ENCODE data around the gene XRCC2. TPM values are rescaled to one million over a fixed set of nuclear protein-coding genes. Genes with fewer than 3 reads are reported as not detected.

The XRCC2 gene
- total and polyA plus RNA-seq, 2 donors, result 0.64 to 6.3 TPM

DNA sequence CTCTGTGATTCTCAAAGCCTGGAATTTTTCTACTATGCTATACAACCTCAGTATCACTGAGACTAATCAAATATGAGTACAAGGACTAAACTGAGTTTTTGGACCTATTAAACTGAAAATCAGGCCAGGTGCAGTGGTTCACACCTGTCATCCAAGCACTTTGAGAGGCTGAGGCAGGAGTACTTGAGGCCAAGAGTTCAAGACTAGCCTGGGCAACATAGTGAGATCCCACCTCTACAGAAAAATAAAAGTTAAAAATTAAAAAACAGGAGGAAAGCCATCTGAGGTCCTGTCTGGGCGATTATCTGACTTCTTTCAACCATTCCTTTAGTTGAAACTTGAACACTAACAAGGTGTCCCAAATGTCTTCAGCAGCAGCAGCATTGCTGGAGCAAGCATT is 7.0 kb downstream of the XRCC2 start:
- H3K4me3 ChIP-seq (ENCODE audit: low read length in 2 of 2), result no peak overlapping the region
- no peaks in the 10 kb centered on the region for H3K27me3 ChIP-seq (ENCODE audit: control insufficient read depth in 2 of 2, insufficient read depth in 1 of 2, low read length in 1 of 2)
- no peaks in the 10 kb centered on the region for H3K4me1 ChIP-seq (ENCODE audit: control insufficient read depth in 2 of 2, insufficient read depth in 2 of 2, low read length in 2 of 2)
- H3K36me3 ChIP-seq (ENCODE audit: control insufficient read depth in 2 of 2, insufficient read depth in 2 of 2, low read length in 1 of 2), result peaks cover 0 to 5% of the 10 kb centered on the region in 2 donors
- no peak overlapping the region for H3K27ac ChIP-seq (ENCODE audit: low read depth in 1 of 2, low read length in 1 of 2)
- H3K9me3 ChIP-seq (ENCODE audit: control insufficient read depth in 2 of 2, insufficient read depth in 1 of 2, low read length in 1 of 2), result no peaks in the 10 kb centered on the region
- DNase-seq (ENCODE audit: low read depth in 6 of 9, low spot score in 9 of 9), result no peak
- WGBS, result 98% methylated on average over 1 of the region's 1 CpG

DNA sequence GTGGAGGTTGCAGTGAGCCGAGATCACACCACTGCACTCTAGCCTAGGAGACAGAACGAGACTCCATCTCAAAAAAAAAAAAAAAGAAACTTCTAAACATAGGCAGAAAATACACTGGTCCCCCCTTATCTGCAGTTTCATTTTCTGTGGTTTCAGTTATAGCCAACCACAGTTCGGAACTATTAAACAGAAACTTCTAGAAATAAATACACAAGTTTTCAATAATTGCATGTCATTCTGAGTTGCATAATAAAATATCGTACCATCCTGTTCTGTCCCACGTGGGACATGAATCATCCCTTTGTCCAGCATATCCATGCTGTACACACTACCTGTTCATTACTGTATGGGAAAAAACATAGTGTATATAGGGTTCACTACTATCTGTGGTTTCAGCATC is 8.0 kb downstream of the XRCC2 start:
- Histone ChIP-seq H3K4me1 (ENCODE audit: control insufficient read depth in 2 of 2, insufficient read depth in 2 of 2, low read length in 2 of 2) (no peaks in the 10 kb centered on the region), H3K27ac (ENCODE audit: low read depth in 1 of 2, low read length in 1 of 2) (no peak overlapping the region), H3K4me3 (ENCODE audit: low read length in 2 of 2) (no peak overlapping the region), H3K9me3 (ENCODE audit: control insufficient read depth in 2 of 2, insufficient read depth in 1 of 2, low read length in 1 of 2) (no peaks in the 10 kb centered on the region), H3K27me3 (ENCODE audit: control insufficient read depth in 2 of 2, insufficient read depth in 1 of 2, low read length in 1 of 2) (no peaks in the 10 kb centered on the region), H3K36me3 (ENCODE audit: control insufficient read depth in 2 of 2, insufficient read depth in 2 of 2, low read length in 1 of 2) (peaks cover 0 to 5% of the 10 kb centered on the region in 2 donors)
- 84% methylated on average over 5 of the region's 5 CpGs for WGBS
- DNase-seq (ENCODE audit: low read depth in 6 of 9, low spot score in 9 of 9), result no peak

DNA sequence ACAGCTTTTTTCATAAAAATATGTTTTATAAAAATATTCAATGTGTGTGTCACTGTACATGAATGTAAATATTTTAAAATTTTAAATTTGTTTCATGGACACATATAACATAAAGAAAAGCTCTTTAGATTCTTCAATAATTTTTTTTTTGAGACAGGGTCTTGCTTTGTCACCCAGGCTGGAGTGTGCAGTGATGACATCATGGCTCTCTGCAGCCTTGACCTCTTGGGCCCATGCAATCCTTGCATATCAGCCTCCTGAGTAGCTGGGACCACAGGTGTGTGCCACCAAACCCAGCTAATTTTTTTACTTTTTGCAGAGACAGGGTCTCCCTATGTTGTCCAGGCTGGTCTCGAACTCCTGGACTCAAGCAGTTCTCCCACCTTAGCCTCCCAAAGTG is 9.9 kb downstream of the XRCC2 start:
- WGBS, result 100% methylated on average over 1 of the region's 1 CpG
- peaks cover 0 to 8% of the 10 kb centered on the region in 2 donors for H3K36me3 ChIP-seq (ENCODE audit: control insufficient read depth in 2 of 2, insufficient read depth in 2 of 2, low read length in 1 of 2)
- H3K27ac ChIP-seq (ENCODE audit: low read depth in 1 of 2, low read length in 1 of 2), result no peak overlapping the region
- H3K4me3 ChIP-seq (ENCODE audit: low read length in 2 of 2), result no peak overlapping the region
- H3K9me3 ChIP-seq (ENCODE audit: control insufficient read depth in 2 of 2, insufficient read depth in 1 of 2, low read length in 1 of 2), result no peaks in the 10 kb centered on the region
- no peak for DNase-seq (ENCODE audit: low read depth in 6 of 9, low spot score in 9 of 9)
- H3K27me3 ChIP-seq (ENCODE audit: control insufficient read depth in 2 of 2, insufficient read depth in 1 of 2, low read length in 1 of 2), result no peaks in the 10 kb centered on the region
- no peaks in the 10 kb centered on the region for H3K4me1 ChIP-seq (ENCODE audit: control insufficient read depth in 2 of 2, insufficient read depth in 2 of 2, low read length in 2 of 2)

DNA sequence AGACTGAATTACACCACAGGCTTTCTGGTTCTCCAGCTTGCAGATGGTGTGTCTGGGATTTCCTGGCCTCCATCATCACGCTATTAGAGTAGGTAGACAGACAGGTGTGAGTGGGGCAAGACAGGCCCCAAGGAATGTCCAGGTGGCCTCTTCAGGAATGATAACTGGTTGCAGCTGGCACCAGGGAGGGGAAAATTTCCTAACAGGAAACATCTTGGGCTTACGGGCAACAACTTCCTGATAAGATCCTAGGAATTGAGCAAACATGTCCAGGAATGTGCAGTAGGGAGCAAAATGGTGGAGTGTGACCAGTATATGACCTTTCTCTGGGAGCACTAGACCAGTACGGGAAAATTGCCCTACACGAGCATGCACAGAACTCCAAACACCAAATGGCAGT is 11.3 kb downstream of the XRCC2 start:
- no peak overlapping the region for H3K27ac ChIP-seq (ENCODE audit: low read depth in 1 of 2, low read length in 1 of 2)
- WGBS, result 85% methylated on average over 4 of the region's 4 CpGs

DNA sequence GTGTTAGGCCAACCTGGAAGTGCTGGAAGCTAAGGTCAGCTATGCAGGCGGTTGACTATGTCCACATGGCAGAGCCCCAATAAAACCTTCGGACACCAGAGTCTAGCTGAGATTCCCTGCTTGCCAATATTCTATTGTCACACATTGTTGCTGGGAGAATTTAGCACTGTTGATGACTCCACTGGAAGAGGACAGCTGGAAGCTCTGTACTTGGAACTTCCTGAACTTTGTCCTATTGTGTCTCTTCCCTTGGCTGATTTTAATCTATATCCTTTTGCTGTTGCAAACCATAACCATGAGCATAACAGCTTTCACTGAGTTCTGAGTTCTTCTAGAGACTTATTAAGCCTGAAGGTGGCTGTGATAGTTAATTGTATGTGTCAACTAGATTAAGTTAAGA is 12.0 kb downstream of the XRCC2 start:
- WGBS, result over 99% methylated on average over 2 of the region's 2 CpGs
- Histone ChIP-seq H3K27me3 (ENCODE audit: control insufficient read depth in 2 of 2, insufficient read depth in 1 of 2, low read length in 1 of 2) (no peaks in the 10 kb centered on the region), H3K27ac (ENCODE audit: low read depth in 1 of 2, low read length in 1 of 2) (no peak overlapping the region), H3K9me3 (ENCODE audit: control insufficient read depth in 2 of 2, insufficient read depth in 1 of 2, low read length in 1 of 2) (no peaks in the 10 kb centered on the region), H3K36me3 (ENCODE audit: control insufficient read depth in 2 of 2, insufficient read depth in 2 of 2, low read length in 1 of 2) (peaks cover 0 to 10% of the 10 kb centered on the region in 2 donors), H3K4me1 (ENCODE audit: control insufficient read depth in 2 of 2, insufficient read depth in 2 of 2, low read length in 2 of 2) (no peaks in the 10 kb centered on the region), H3K4me3 (ENCODE audit: low read length in 2 of 2) (no peak overlapping the region)
- no peak for DNase-seq (ENCODE audit: low read depth in 6 of 9, low spot score in 9 of 9)

More for the DNA sequence above, 11.3 kb downstream of the XRCC2 start:
- H3K4me1 ChIP-seq (ENCODE audit: control insufficient read depth in 2 of 2, insufficient read depth in 2 of 2, low read length in 2 of 2), result no peaks in the 10 kb centered on the region
- H3K27me3 ChIP-seq (ENCODE audit: control insufficient read depth in 2 of 2, insufficient read depth in 1 of 2, low read length in 1 of 2), result no peaks in the 10 kb centered on the region
- H3K36me3 ChIP-seq (ENCODE audit: control insufficient read depth in 2 of 2, insufficient read depth in 2 of 2, low read length in 1 of 2), result peaks cover 0 to 9% of the 10 kb centered on the region in 2 donors
- no peak for DNase-seq (ENCODE audit: low read depth in 6 of 9, low spot score in 9 of 9)
- H3K9me3 ChIP-seq (ENCODE audit: control insufficient read depth in 2 of 2, insufficient read depth in 1 of 2, low read length in 1 of 2), result no peaks in the 10 kb centered on the region
- H3K4me3 ChIP-seq (ENCODE audit: low read length in 2 of 2), result no peak overlapping the region

DNA sequence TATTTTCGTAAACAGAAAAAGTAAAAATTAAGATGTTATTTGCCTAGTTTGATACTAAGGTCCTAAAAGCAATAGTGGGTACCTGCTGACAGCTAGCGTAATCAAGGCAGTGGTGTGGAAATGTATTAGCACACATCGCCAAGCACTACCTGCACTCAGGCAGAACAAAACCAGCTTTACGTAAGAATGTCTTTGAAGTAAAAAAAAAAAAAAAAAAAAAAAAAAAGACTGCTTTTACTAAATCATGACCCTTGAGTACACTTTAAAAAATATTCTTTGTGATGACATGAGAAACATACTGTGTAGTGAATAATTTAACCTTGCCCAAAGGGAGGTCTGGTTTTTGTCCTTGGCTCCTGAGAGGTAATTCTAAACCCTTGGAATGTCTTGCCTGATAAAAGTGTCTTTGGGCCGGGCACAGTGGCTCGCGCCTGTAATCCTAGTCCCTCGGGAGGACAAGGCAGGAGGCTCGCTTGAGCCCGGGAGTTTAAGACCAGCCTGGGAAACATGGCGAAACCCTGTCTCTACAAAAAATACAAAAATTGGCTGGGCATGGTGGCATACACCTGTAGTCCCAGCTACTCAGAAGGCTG is 12.7 kb downstream of the XRCC2 start:
- H3K27ac ChIP-seq (ENCODE audit: low read depth in 1 of 2, low read length in 1 of 2), result no peak overlapping the region
- H3K9me3 ChIP-seq (ENCODE audit: control insufficient read depth in 2 of 2, insufficient read depth in 1 of 2, low read length in 1 of 2), result no peaks in the 10 kb centered on the region
- H3K4me1 ChIP-seq (ENCODE audit: control insufficient read depth in 2 of 2, insufficient read depth in 2 of 2, low read length in 2 of 2), result no peaks in the 10 kb centered on the region
- H3K36me3 ChIP-seq (ENCODE audit: control insufficient read depth in 2 of 2, insufficient read depth in 2 of 2, low read length in 1 of 2), result peaks cover 0 to 13% of the 10 kb centered on the region in 2 donors
- no peak for DNase-seq (ENCODE audit: low read depth in 6 of 9, low spot score in 9 of 9)
- 96% methylated on average over 11 of the region's 11 CpGs for WGBS
- H3K4me3 ChIP-seq (ENCODE audit: low read length in 2 of 2), result no peak overlapping the region
- H3K27me3 ChIP-seq (ENCODE audit: control insufficient read depth in 2 of 2, insufficient read depth in 1 of 2, low read length in 1 of 2), result no peaks in the 10 kb centered on the region

DNA sequence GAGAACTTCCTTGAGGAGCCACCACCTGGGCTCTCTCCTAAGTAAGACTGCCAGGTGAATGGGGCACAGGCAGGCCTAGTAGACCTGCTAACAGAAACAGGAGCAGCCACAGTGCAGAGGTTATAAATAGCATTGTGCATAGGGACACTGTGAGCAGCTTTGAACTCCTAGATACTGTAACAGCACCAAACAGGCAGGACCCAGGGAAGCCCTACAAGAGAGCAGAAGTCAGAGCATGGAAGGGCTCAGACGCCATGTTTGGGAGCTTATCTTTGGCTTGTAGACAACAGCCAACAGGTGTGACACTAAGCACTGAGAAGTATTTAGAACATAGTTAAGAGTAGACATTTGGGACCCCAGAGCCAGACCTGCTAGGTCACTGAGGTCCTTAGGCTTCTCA is 14.5 kb downstream of the XRCC2 start:
- no peak overlapping the region for H3K4me3 ChIP-seq (ENCODE audit: low read length in 2 of 2)
- peaks cover 0 to 13% of the 10 kb centered on the region in 2 donors for H3K36me3 ChIP-seq (ENCODE audit: control insufficient read depth in 2 of 2, insufficient read depth in 2 of 2, low read length in 1 of 2)
- 94% methylated on average over 1 of the region's 1 CpG for WGBS
- no peak for DNase-seq (ENCODE audit: low read depth in 6 of 9, low spot score in 9 of 9)
- no peaks in the 10 kb centered on the region for H3K4me1 ChIP-seq (ENCODE audit: control insufficient read depth in 2 of 2, insufficient read depth in 2 of 2, low read length in 2 of 2)
- no peak overlapping the region for H3K27ac ChIP-seq (ENCODE audit: low read depth in 1 of 2, low read length in 1 of 2)
- no peaks in the 10 kb centered on the region for H3K27me3 ChIP-seq (ENCODE audit: control insufficient read depth in 2 of 2, insufficient read depth in 1 of 2, low read length in 1 of 2)
- no peaks in the 10 kb centered on the region for H3K9me3 ChIP-seq (ENCODE audit: control insufficient read depth in 2 of 2, insufficient read depth in 1 of 2, low read length in 1 of 2)

DNA sequence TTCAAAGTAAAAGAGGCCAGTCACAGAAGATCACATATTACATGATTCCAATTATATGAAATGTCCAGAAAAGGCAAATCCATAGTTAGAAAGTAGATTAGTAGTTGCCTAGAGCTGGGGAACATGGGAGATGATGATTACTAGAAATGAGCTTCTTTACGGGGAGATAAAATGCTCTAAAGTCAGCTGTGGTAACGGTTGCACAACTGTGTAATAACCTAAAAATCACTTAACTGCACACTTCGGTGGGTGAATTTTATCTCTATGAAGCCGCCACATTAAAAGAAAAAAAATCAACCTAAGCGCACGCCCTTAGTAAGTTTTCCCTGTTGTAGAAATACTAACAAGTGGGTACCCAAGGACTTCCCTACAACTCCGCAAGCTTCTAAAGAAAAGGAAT is 15.9 kb downstream of the XRCC2 start:
- Histone ChIP-seq H3K4me1 (ENCODE audit: control insufficient read depth in 2 of 2, insufficient read depth in 2 of 2, low read length in 2 of 2) (no peaks in the 10 kb centered on the region), H3K36me3 (ENCODE audit: control insufficient read depth in 2 of 2, insufficient read depth in 2 of 2, low read length in 1 of 2) (peaks cover 0 to 13% of the 10 kb centered on the region in 2 donors), H3K27ac (ENCODE audit: low read depth in 1 of 2, low read length in 1 of 2) (no peak overlapping the region), H3K4me3 (ENCODE audit: low read length in 2 of 2) (no peak overlapping the region), H3K9me3 (ENCODE audit: control insufficient read depth in 2 of 2, insufficient read depth in 1 of 2, low read length in 1 of 2) (no peaks in the 10 kb centered on the region), H3K27me3 (ENCODE audit: control insufficient read depth in 2 of 2, insufficient read depth in 1 of 2, low read length in 1 of 2) (no peaks in the 10 kb centered on the region)
- 98% methylated on average over 7 of the region's 7 CpGs for WGBS
- DNase-seq (ENCODE audit: low read depth in 6 of 9, low spot score in 9 of 9), result no peak

DNA sequence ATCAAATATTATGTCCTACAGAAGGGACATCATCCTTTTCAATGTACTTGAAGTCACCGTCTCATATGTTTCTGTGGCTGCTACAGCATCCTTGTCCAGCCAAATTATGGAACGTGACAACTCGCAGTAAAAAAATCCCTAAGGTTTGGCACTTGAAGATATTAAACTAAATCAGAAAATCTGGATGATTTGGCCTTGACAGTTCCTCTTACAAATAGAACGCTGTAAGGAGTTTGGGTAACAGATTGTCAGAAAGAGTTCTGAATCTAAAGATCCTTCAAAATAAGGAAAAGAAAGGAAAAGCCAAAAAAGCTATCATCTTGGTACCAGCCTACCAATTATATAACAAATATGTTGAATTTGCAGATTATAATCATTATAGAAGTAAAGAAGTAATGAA is 21.0 kb downstream of the XRCC2 start:
- no peak for DNase-seq (ENCODE audit: low read depth in 6 of 9, low spot score in 9 of 9)
- H3K4me1 ChIP-seq (ENCODE audit: control insufficient read depth in 2 of 2, insufficient read depth in 2 of 2, low read length in 2 of 2), result no peaks in the 10 kb centered on the region
- H3K4me3 ChIP-seq (ENCODE audit: low read length in 2 of 2), result no peak overlapping the region
- peaks cover 0 to 19% of the 10 kb centered on the region in 2 donors for H3K36me3 ChIP-seq (ENCODE audit: control insufficient read depth in 2 of 2, insufficient read depth in 2 of 2, low read length in 1 of 2)
- WGBS, result 95% methylated on average over 4 of the region's 4 CpGs
- no peaks in the 10 kb centered on the region for H3K27me3 ChIP-seq (ENCODE audit: control insufficient read depth in 2 of 2, insufficient read depth in 1 of 2, low read length in 1 of 2)
- H3K27ac ChIP-seq (ENCODE audit: low read depth in 1 of 2, low read length in 1 of 2), result no peak overlapping the region
- H3K9me3 ChIP-seq (ENCODE audit: control insufficient read depth in 2 of 2, insufficient read depth in 1 of 2, low read length in 1 of 2), result no peaks in the 10 kb centered on the region
